Stimulated activated memory B cell treated with anti-CD40 and anti-IgM and Interleukin-4, amounts not matched to agents 10 μg/mL and 1 μg/mL and 100 μg/mL, for 72 hours (primary cell): ENCODE results near the gene BAHCC1.

Source experiments
- ATAC-seq: fragments of 150-1000 bp; cut with Tn5 transposase; 2 replicates; pipeline ENCODE4 v1.10.0; 2021
- H3K27ac Mint-ChIP-seq: one replicate; pipeline ENCODE4 v1.8.0; 2022; ENCODE audit warnings: mild to moderate bottlenecking, mixed read lengths
- H3K27me3 Mint-ChIP-seq: one replicate; pipeline ENCODE4 v1.8.0; 2022; ENCODE audit warnings: mixed read lengths
- H3K36me3 Mint-ChIP-seq: one replicate; pipeline ENCODE4 v1.8.0; 2022; ENCODE audit warnings: mixed read lengths
- H3K4me1 Mint-ChIP-seq: one replicate; pipeline ENCODE4 v1.8.0; 2022; ENCODE audit warnings: mixed read lengths
- H3K4me3 Mint-ChIP-seq: one replicate; pipeline ENCODE4 v1.8.0; 2022; ENCODE audit warnings: mild to moderate bottlenecking, moderate library complexity, mixed read lengths
- H3K9me3 Mint-ChIP-seq: one replicate; pipeline ENCODE4 v1.8.0; 2022; ENCODE audit warnings: mixed read lengths

The BAHCC1 gene

DNA sequence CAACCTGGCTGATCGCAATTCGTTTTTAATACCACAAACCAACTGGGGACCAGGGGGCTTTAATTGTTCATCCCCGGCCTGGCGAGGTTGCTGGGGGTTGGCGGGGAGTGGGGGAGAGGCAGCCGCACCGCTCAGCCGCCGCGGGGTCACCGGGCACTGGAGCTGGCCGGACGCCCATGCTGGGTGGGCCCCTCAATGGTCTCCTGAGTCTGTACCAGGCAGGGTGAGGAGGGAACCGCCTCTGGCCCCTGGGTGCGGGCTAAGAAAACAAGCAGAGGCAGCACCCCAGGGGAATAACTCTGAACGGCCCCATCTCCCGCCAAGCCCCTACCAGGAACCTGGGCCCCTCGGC lies 73.5 kb downstream of the BAHCC1 start:
- H3K4me3 Mint-ChIP-seq: no peak overlapping the region
- no peaks in the 10 kb centered on the region for H3K36me3 Mint-ChIP-seq
- peaks cover 34% of the 10 kb centered on the region for H3K27me3 Mint-ChIP-seq
- H3K9me3 Mint-ChIP-seq: no peaks in the 10 kb centered on the region
- H3K4me1 Mint-ChIP-seq: peaks cover 5% of the 10 kb centered on the region
- H3K27ac Mint-ChIP-seq: no peak overlapping the region
- ATAC-seq: no peak

DNA sequence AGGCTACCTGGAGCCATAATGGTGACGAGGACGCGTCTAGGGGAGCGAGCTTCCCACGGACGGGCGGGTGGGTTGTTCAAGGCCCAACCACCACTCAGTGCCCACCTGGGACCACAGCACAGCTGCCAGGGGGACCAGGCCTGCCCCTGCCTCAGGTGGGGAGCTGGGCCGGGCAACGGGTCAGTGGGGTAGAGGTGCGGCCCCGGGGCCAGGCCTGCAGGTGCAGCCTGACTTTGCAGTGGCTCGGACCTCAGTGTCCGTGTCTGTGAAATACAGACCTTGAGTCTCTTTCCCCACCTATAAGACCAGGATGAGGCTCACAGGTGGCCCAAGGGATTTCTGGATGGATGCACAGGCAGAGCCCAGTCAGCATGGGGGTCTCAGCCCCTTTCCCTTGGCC lies 74.0 kb downstream of the BAHCC1 start:
- Mint-ChIP-seq H3K27me3 (peaks cover 29% of the 10 kb centered on the region), H3K9me3 (no peaks in the 10 kb centered on the region), H3K36me3 (no peaks in the 10 kb centered on the region), H3K27ac (no peak overlapping the region), H3K4me1 (peaks cover 2% of the 10 kb centered on the region), H3K4me3 (no peak overlapping the region)
- ATAC-seq: no peak

DNA sequence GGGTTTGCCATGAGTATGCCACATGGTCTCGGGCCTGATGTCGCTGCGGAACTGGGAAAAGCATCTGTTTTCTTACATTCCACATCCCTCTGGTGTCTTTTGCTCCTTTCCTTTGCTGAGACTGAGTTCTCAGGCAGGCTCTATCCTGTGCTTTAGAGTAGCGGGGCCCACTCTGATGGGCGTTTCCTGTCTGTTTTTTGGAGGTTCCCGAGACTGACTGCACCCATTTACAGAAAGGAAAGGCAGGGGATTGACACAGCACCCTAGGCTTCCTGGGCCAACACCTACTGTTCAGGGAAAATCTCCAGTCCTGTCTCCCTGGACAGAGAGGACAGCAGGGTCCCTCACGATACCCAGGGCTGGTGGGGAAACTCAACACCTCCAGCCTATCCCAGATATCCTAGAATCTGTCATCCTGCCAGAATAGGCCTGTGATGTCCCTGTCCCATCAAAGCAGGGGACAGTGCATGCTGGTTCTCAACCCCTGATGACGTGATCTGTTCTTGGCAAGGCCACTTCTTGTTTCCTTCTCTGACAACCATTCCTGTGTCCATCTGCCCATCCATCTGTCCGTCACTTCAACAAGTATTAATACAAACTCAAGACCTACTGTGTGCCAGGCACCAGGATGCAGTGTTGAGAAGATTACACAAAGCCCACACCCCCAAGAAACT lies 75.2 kb downstream of the BAHCC1 start:
- no peak overlapping the region for H3K4me3 Mint-ChIP-seq
- no peaks in the 10 kb centered on the region for H3K36me3 Mint-ChIP-seq
- H3K27me3 Mint-ChIP-seq: peaks cover 18% of the 10 kb centered on the region
- ATAC-seq: no peak
- no peaks in the 10 kb centered on the region for H3K4me1 Mint-ChIP-seq
- H3K9me3 Mint-ChIP-seq: no peaks in the 10 kb centered on the region
- no peak overlapping the region for H3K27ac Mint-ChIP-seq

DNA sequence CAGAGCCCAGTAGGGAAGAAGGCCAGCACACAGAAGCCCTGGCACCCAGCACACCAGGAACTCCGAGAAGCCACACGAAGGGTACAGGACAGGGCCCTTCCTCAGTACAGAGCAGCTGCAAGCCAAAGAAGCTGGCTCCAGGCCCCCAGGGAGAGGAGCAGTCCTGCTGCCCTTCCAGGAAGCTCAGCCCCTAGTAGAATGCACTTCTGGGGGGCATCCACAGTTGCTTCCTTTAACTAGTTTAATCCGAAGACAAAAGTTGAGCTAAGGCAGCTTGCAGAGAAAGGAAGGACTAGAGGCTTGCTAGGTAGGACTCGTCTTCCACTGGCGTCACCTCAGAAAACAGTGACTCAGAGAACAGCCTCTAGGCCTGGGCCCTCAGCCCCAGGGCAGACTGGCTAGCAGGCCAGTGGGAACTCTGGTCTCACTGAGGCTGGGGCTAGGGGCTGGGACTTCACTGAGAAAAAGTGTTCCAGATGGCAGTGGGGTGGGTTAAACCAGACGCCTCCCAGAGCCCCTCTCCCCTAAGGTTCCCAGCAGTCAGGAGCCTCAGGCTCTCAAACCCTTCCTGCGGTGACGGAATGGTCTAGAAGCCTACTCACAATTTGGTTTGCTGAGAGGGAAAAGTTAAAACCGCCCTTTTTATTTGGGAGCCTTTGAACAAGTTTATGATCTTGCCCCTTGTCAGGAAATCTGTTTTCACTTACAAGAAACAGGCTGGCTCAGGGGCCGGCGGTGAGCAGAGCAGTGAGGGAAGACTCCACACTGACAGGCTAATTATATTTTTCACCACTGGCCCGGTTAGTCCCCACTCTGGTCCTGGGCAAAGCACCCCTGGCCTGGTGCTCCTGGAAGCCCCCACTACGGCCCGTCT lies 75.9 kb downstream of the BAHCC1 start:
- peaks cover 13% of the 10 kb centered on the region for H3K27me3 Mint-ChIP-seq
- no peak overlapping the region for H3K27ac Mint-ChIP-seq
- no peaks in the 10 kb centered on the region for H3K36me3 Mint-ChIP-seq
- H3K9me3 Mint-ChIP-seq: no peaks in the 10 kb centered on the region
- no peaks in the 10 kb centered on the region for H3K4me1 Mint-ChIP-seq
- H3K4me3 Mint-ChIP-seq: no peak overlapping the region
- ATAC-seq: no peak

DNA sequence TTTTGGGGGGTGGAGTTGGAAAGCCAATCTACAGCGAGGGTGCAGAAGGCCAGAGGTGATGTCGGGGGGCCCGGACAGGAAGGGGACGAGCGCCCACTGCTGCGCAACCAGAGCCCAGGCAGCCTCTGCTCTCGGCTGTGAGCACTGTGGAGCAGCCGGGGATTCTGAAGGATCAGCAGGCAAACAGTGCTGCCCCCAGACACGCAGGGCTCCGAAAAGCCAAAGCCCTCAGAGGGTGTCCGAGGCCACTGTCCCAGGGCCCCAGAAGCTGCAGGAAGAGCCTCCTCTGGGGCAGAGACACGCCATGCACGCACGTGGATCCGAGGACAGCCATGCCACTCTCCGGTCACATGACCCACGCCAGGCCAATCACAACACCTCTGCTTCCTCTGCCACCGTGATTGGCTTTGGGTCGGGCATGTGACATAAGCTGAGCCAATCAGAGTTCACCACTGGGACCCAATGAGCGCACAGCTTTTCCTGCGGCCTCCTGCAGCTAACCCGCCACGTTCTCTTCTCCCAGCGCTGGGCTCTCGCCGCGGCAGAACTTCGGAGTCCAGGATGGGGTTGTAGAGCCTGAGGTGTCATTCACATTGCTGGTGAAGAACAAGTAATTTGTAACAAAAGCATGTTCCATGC lies 76.7 kb downstream of the BAHCC1 start:
- Mint-ChIP-seq H3K36me3 (no peaks in the 10 kb centered on the region), H3K4me1 (no peaks in the 10 kb centered on the region), H3K9me3 (peaks cover 1% of the 10 kb centered on the region), H3K27me3 (peaks cover 10% of the 10 kb centered on the region), H3K4me3 (no peak overlapping the region), H3K27ac (no peak overlapping the region)
- no peak for ATAC-seq

DNA sequence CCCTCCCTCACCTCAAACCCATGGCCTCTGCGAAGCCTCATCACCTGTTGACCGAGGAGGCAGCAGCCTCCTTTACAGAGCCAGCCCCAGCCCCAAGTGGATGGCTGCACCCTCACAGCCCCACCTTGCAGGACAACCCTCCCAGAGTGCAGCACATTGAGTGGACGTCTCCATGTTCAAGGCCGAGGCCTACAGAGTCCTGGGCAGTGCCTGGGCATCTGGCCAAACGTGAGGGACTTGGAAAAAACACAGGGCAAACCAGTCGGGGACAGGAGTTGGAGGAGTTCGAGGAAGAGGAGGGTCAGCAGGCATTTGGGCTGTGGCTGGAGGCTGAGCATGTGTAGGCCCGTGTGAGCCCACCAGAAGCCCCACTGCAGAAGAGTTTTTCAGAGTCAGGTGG lies 77.8 kb downstream of the BAHCC1 start:
- Mint-ChIP-seq H3K4me1 (no peaks in the 10 kb centered on the region), H3K4me3 (no peak overlapping the region), H3K27me3 (peaks cover 15% of the 10 kb centered on the region), H3K9me3 (peaks cover 4% of the 10 kb centered on the region), H3K36me3 (no peaks in the 10 kb centered on the region), H3K27ac (no peak overlapping the region)
- ATAC-seq: no peak

DNA sequence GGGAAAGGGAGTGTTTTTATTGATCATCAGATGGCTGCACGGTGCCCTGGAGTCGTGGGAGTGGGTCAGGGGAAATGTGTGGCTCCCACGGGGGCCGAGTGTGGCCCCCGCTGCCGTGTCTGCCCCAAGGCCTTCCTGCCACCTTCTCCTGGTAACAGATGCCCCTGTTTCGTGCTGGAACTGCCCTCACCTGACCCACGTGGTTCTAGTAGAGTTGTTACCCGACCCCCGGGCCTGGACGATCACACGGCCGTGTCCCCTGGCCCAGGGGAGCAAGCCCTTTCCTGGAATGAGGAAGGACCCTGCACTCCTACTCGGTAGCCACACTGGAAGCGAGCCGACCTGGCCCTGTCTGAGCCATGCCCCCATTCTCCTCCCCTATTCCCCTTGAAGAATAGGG lies 79.7 kb downstream of the BAHCC1 start:
- Mint-ChIP-seq H3K4me1 (no peaks in the 10 kb centered on the region), H3K36me3 (no peaks in the 10 kb centered on the region), H3K27me3 (peaks cover 29% of the 10 kb centered on the region), H3K4me3 (no peak overlapping the region), H3K27ac (no peak overlapping the region), H3K9me3 (peaks cover 4% of the 10 kb centered on the region)
- ATAC-seq: no peak

DNA sequence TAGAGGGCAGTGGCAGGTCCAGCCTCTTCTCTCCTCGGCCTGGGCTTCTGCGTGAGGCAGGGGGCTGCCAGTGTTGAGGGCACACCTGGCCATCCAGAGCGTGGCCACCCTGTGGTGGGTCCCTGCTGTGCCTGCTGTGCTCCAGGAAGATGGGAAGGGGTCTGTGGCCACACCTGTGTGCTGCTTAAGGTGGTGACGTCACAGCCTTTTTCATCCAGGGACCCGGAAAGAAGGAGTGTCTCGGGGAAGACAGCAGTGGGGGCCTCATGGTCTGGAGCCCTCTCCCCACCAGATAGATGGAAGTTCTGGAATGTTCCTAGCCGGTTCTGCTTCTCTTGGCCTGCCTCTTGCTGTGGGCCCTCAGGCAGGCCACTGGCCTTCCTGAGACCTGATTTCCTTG lies 80.8 kb downstream of the BAHCC1 start:
- peaks cover 4% of the 10 kb centered on the region for H3K9me3 Mint-ChIP-seq
- ATAC-seq: no peak
- H3K27ac Mint-ChIP-seq: no peak overlapping the region
- H3K27me3 Mint-ChIP-seq: peaks cover 40% of the 10 kb centered on the region
- no peak overlapping the region for H3K4me3 Mint-ChIP-seq
- H3K4me1 Mint-ChIP-seq: no peaks in the 10 kb centered on the region
- no peaks in the 10 kb centered on the region for H3K36me3 Mint-ChIP-seq

DNA sequence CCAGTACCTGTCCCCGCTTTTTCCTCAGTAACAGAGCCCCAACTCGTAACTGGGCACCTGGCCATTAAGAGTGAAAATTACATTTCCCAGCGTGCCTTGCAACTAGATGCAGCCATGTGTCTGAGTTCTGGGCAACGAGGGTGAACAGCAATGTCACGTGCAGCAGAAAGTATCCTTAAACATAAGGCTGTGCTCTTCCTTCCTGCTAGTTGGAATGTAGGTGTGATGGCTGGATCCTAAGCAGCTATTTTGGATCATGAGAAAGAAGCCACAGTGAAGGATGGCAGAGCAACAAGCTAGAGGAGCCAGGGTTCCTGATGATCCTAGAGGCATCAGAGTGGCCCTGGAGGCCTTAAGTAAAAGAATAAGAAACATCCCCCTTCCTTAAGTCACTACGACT lies 81.4 kb downstream of the BAHCC1 start:
- Mint-ChIP-seq H3K36me3 (no peaks in the 10 kb centered on the region), H3K27me3 (peaks cover 42% of the 10 kb centered on the region), H3K27ac (peak overlapping the region; percentile 53), H3K9me3 (peaks cover 4% of the 10 kb centered on the region), H3K4me3 (no peak overlapping the region), H3K4me1 (peaks cover under 1% of the 10 kb centered on the region)
- no peak for ATAC-seq

DNA sequence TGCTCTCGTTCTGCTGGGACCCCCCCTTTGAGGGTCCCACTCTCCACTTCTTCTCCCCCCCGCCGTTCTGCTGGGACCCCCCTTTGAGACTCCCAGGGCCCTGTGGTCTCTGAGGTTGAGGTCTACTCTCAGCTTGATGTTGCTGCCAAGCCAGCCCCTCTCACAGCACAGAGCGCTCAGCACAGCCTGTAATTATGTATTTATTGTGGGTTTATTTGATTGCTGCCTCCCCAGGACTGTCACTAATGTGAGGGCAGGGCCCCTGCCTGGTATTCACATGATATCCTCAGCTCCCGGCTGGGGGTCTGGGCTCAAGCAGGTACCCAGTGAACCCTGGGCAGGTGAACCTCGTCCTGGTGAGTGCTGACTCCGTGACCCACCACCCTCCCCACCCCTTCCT lies 81.9 kb downstream of the BAHCC1 start:
- Mint-ChIP-seq H3K36me3 (no peaks in the 10 kb centered on the region), H3K4me1 (peaks cover 6% of the 10 kb centered on the region), H3K4me3 (no peak overlapping the region), H3K27ac (peak overlapping the region; percentile 53), H3K27me3 (peaks cover 47% of the 10 kb centered on the region), H3K9me3 (peaks cover 4% of the 10 kb centered on the region)
- ATAC-seq: no peak

DNA sequence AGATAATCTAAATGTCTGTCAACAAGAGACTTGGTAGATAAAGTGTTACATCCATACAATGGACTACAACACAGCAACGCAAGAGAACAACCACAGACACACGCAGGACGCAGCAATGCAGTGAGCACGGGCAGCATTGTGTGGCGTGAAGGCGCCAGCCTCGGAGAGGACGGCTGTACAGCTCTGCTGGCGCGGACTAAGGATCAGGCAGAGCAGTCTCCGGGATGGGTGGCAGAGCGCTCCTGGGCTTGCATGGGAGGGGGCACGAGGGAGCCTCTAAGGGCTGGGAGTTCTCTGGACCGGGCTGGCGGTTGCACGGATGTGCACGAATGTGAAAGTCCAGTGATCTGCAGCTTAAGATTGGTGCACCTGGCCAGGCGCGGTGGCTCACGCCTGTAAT lies 82.9 kb downstream of the BAHCC1 start:
- H3K4me1 Mint-ChIP-seq: peaks cover 15% of the 10 kb centered on the region
- H3K27ac Mint-ChIP-seq: no peak overlapping the region
- H3K27me3 Mint-ChIP-seq: peaks cover 57% of the 10 kb centered on the region
- ATAC-seq: no peak
- peaks cover 4% of the 10 kb centered on the region for H3K9me3 Mint-ChIP-seq
- H3K36me3 Mint-ChIP-seq: no peaks in the 10 kb centered on the region
- H3K4me3 Mint-ChIP-seq: no peak overlapping the region

DNA sequence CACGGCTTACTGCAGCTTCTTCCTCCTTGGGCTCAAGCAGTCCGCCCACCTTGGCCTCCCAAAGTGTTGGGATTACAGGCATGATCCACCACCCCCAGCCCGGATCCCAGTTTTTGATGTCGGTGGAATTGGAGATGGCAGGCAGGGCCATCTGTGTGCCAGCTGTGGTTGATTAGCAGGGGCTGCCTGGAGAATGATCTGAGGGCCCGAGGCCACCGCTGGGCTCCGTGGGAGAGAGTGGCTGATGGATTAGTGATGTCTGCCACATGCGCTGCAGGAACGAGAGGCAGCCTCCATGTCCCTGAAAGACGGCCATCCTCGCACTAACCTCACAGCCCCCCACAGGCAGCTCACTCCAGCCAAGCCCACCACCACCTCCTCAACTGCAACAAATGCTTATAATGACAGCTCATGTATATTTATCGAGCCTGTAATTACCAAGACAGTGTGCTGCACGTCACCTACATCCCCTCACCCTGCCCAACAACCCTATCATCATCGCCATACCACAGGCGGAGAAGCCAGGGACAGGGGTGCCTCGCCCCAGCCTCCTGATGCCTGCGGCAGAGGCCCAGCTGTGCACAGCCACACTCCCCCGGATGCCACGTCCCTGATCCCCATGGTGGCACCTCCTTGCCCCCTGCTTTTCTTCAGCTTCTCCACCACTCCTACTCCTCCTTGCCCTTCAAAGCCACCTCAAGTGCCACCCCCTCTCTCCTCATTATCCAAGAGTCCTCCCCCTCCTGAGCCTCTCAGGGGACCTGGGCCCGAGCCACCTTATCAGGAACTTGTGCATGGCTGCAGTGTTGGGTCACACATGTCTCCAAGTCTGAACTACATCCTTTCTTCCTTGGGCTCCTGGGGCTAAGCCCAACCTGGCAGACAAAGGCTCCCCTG lies 84.2 kb downstream of the BAHCC1 start:
- H3K9me3 Mint-ChIP-seq: peaks cover 4% of the 10 kb centered on the region
- H3K4me3 Mint-ChIP-seq: no peak overlapping the region
- no peak for ATAC-seq
- peaks cover 61% of the 10 kb centered on the region for H3K27me3 Mint-ChIP-seq
- H3K4me1 Mint-ChIP-seq: peaks cover 23% of the 10 kb centered on the region
- H3K36me3 Mint-ChIP-seq: no peaks in the 10 kb centered on the region
- no peak overlapping the region for H3K27ac Mint-ChIP-seq

DNA sequence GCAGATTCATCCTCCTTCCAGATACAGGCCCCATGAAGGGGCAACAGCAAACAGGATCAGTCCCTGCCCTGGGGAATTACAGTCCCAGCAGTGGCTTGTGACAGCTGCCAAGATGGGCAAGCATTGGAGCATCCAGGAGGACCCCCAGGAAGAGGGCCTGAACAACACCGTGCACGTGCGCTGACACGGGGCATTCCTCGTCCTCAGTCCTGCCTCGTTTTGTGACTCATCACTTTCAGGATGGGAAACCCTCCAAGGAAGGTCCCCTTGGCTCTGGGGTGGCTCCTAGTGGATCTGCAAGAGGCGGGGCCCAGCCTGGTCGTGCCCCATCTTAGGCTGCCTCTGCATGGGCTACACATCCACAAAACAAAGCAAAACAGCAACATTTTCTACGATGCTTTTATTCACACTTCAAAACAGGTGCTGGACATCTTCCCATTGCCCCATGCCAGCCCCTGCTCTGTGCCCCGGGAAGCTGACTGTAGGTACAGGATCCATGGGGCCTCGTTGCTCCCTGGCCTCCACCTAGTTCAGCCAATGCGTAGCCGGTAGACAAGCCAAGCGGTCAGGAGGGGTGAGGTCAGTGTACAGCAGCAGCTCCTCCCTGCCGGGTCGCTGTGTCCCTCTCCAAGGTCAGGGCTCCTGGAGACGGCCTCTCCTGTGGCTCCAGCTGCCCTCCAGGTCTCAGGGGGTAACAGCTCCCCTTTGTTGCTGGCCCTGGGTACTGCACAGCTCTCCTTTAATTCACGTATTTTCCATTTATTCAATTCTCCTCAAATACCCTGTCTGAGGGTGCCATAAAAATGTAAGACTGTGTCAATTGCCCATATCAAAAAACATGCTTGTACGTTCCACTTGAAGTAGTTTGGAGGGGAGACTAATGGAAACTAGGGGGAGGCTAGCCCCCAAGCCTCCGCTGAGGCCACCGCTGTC lies 85.1 kb downstream of the BAHCC1 start:
- no peak for ATAC-seq
- Mint-ChIP-seq H3K36me3 (no peaks in the 10 kb centered on the region), H3K4me3 (no peak overlapping the region), H3K27me3 (peaks cover 61% of the 10 kb centered on the region), H3K9me3 (peaks cover 4% of the 10 kb centered on the region), H3K27ac (no peak overlapping the region), H3K4me1 (peaks cover 23% of the 10 kb centered on the region)

DNA sequence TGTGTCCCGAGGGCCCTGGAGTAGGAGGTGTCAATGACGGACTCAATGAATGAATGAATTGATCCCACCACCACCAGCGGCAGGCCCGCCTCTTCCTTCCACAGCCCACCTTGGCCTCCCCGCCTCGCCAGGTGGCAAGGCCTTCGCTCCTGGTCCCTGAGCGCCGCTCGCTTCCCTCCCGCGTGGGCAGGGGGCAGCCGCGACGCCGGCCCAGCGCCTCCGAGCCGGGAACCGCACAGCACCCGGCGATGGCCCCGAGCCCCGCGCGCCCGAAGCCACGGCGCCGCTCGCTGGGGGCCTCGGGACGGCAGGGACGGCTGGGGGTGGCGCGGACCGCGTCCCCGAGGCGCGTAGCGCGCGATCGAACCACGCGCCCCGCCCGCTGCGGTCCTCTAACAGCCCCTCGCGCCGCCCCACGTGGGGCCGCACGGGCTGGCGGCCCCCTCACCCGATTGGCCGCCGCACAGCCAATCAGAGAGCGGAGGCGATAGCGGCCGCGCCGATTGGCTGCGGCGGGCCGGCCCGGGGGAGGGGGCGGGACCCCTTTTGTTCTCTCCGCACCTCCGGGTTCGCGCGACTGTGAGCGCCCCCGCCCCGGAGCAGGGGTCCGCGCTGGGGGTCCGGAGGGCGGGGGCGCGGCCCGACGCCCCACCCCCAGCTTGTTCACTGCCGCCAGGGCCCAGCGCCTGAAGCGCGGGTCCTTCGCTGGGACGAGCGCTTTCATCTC lies 86.0 kb downstream of the BAHCC1 start:
- Mint-ChIP-seq H3K36me3 (no peaks in the 10 kb centered on the region), H3K27ac (no peak overlapping the region), H3K9me3 (peaks cover 4% of the 10 kb centered on the region), H3K4me1 (peaks cover 23% of the 10 kb centered on the region), H3K4me3 (no peak overlapping the region), H3K27me3 (peaks cover 68% of the 10 kb centered on the region)
- no peak for ATAC-seq
